BJ (cell line): ENCODE results near the gene SPIN2B. TPM values are rescaled to one million over a fixed set of nuclear protein-coding genes. Genes with fewer than 3 reads are reported as not detected.
"Not testable (repeated sequence)": the region's sequence is repeated elsewhere in the genome, so short reads cannot be mapped to it uniquely, and the experiment has no call there.

Experiments
- CTCF ChIA-PET: fragments of 350-600 bp; formaldehyde crosslinking; extraction: SDS; loops from one replicate; lab custom pipeline; 2021; ENCODE audit warnings: antibody characterized with exemption, inconsistent platforms; lab: Yijun Ruan, JAX
- POLR2A ChIA-PET: fragments of 300-600 bp; sonication (Branson Sonifier 250); formaldehyde crosslinking; extraction: SDS; loops from one replicate; lab custom pipeline; 2021; ENCODE audit warnings: antibody characterized with exemption; lab: Charles Lee
- DNase-seq: peaks from one replicate; pipeline ENCODE4 v3.0.0-alpha.2; 2011; ENCODE audit warnings: low read depth
- H3K27me3 ChIP-seq: 2 replicates; pipeline ENCODE4 v1.6.0; 2011; ENCODE audit warnings: low read length; ENCODE audit not compliant: control insufficient read depth, insufficient read depth
- H3K36me3 ChIP-seq: 2 replicates; pipeline ENCODE4 v1.5.1; 2011; ENCODE audit warnings: low read length; ENCODE audit not compliant: control insufficient read depth, insufficient read depth
- H3K4me3 ChIP-seq: 2 replicates; pipeline ENCODE4 v1.5.1; 2011; ENCODE audit warnings: low read depth, mild to moderate bottlenecking, control low read depth, low read length
- CTCF ChIP-seq: IDR thresholded peaks from 2 replicates; pipeline ENCODE4 v1.5.1; 2011; ENCODE audit warnings: low read depth, mild to moderate bottlenecking, control low read depth, inconsistent platforms, low read length, moderate library complexity; ENCODE audit not compliant: insufficient read depth
- polyA plus RNA-seq: library from polyadenylated mRNA; depleted of rRNA; stranded (reverse); fragments of >200 nt; gene quantifications from 2 replicates; pipeline ENCODE4 v1.2.3, GENCODE V29; 2011

SPIN2B gene
- polyA plus RNA-seq, 1 experiment: 5.8 TPM

- Histone ChIP-seq H3K27me3 (no peaks in the 10 kb centered on the region), H3K4me3 (no peak overlapping the region), H3K36me3 (no peaks in the 10 kb centered on the region)
- POLR2A ChIA-PET: no interaction called here
- DNase-seq: no peak
- CTCF ChIA-PET: no interaction called here
- no peak for TF ChIP-seq CTCF
Measured at GRCh38 chrX:57132046-57132445, 10.7 kb upstream of the SPIN2B start.

DNA sequence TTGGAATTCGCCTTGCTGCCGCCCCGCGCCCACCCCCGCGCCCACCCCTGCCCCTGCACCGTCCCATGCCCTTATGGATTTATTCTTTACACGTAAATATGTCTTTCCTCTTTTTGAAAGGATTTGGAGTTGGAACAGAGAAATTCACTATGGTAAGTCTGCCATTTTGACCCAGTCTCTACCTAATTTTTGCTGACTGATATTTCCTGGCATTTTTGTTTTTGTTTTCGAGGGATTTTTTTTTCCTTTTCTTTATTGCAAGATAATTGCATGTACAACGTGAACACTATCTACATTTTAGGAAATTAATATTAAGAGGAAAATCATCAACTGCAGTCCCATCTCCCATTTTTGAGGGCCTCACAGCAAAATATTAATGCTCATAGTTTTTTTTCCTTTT, 468 bp upstream of the SPIN2B start:
- no peak for TF ChIP-seq CTCF
- H3K27me3 ChIP-seq: no peaks in the 10 kb centered on the region
- ChIA-PET POLR2A (no interaction called here), CTCF (no interaction called here)
- H3K36me3 ChIP-seq: no peaks in the 10 kb centered on the region
- no peak for DNase-seq
- H3K4me3 ChIP-seq: peak overlapping the region; percentile 71

DNA sequence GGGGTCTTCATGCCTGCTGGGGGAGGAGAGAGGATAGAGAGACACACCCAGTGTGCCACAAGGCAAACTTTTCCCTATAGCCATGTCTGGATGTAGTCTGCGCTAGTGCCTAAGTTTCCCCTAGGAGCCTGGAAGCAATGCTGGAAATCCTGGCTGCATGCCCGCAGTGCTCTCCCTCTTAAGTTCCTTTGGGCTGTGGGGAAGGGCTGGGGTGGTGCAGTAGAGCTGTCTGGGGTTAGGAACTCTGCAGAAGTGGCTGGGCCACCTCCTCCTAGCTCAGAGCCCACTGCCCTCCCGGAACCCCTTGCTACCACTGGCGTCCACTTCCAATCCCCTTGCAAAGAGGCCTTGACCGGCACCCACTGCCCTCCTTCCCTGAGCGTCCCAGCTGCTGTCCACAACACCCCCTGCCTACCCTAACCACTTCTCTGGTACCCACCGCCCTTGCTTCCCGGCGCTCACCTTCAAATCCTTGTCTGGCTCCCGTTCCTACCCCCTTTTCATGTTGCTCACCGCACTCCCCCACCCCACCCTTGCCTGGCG, 658 bp downstream of the SPIN2B start:
- H3K4me3 ChIP-seq: peak overlapping the region; percentile 71
- DNase-seq, POLR2A ChIA-PET, CTCF ChIA-PET, H3K27me3 ChIP-seq, H3K36me3 ChIP-seq: not testable (repeated sequence)

DNA sequence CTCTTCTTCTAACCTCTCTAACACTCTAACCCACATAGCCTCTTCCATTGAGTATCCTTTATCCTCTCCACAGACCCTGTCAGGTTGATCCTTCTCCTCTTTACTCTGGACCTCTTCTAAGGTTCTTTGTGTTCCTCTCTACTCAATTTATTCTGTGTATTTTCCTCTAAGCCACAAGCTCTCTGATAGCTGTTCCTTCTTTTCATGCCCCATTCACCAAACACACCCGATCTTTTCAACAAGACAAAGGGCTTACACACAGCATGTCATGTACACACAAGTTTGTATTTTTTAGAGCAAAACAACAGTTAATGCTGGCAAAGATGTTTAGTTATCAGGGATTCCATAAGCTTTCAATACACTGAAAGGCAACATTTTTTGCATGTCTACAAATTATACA, 1.9 kb downstream of the SPIN2B start:
- ChIA-PET POLR2A (no interaction called here), CTCF (no interaction called here)
- no peaks in the 10 kb centered on the region for H3K36me3 ChIP-seq
- DNase-seq: no peak
- no peak overlapping the region for H3K4me3 ChIP-seq
- TF ChIP-seq CTCF: no peak
- no peaks in the 10 kb centered on the region for H3K27me3 ChIP-seq

DNA sequence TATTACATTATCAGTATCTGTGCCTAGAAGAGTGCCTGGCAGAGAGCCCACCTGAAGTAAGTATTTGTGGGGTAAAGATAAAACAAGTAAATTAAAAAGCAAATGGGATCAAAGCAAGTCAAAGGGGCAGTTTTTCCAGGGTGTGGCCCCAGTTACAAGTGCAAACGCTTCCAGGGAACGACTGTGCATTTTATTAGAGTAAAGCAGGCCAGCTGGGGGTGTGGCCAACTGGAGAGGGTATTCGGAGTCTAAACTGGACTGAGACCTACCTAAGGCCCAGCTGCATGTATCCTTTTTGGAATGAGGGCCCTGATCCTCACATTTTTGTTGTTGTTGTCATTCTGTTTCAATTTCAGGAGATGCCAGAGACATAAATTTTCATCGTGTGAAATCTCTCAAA, 3.8 kb downstream of the SPIN2B start:
- H3K4me3 ChIP-seq, CTCF ChIA-PET, H3K27me3 ChIP-seq, DNase-seq, H3K36me3 ChIP-seq, POLR2A ChIA-PET: not testable (repeated sequence)

DNA sequence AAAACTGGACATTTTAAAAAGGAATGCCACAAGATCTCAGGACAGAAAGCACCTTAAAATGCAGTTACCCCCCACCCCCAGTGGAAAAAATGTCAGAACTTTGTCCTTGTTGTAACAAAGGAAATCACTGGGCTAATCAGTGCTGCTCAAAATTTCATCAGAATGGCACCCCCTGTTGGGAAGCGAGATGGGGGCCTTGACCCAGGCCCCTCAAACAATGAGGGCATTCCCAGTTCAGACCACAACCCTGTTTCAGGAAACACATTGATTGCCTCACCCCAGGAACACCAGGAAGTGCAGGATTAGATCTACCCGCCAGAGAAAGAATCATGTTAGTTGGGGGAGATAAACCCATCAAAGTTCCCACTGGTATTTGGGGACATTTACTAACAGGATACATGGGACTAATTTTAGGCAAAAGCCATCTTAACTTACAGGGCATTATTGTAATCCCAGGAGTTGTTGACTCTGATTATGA, 16.4 kb downstream of the SPIN2B start:
- H3K4me3 ChIP-seq: no peak overlapping the region
- H3K27me3 ChIP-seq: no peaks in the 10 kb centered on the region
- ChIA-PET POLR2A (no interaction called here), CTCF (no interaction called here)
- TF ChIP-seq CTCF: no peak
- H3K36me3 ChIP-seq: no peaks in the 10 kb centered on the region; the same call in 1 of the 2 replicates
- no peak for DNase-seq
